CD4-positive, alpha-beta T cell (primary cell): ENCODE results near the gene XYLT1. TPM values are rescaled to one million over a fixed set of nuclear protein-coding genes. Genes with fewer than 3 reads are reported as not detected.

Experiments used
- ATAC-seq: fragments of 200-7000 bp; cut with Tn5 transposase; one replicate; pipeline ENCODE4 v1.10.0; 2022; ENCODE audit warnings: mild to moderate bottlenecking; ENCODE audit not compliant: poor library complexity
- CTCF ChIA-PET: fragments of 350-600 bp; sonication (Branson Sonifier 250); formaldehyde crosslinking; loops from one replicate; lab custom pipeline; 2021; ENCODE audit warnings: antibody characterized with exemption, inconsistent platforms; lab: Charles Lee
- POLR2A ChIA-PET: fragments of 350-600 bp; sonication (Branson Sonifier 250); formaldehyde crosslinking; loops from one replicate; lab custom pipeline; 2021; ENCODE audit warnings: antibody characterized with exemption, inconsistent platforms; lab: Charles Lee
- DNase-seq, 14 experiments: peaks; one replicate each; pipeline ENCODE4 v3.0.0-alpha.2; 2013 to 2020; ENCODE audit warnings: mixed read lengths in 2 of 14
- H3K27ac ChIP-seq, 2 donors: one replicate each; pipeline versions ENCODE4 v1.5.1 to v1.7.0; 2013; ENCODE audit warnings: low read length in 2 of 2, low read depth in 1 of 2, mild to moderate bottlenecking in 1 of 2
- H3K27me3 ChIP-seq, 2 experiments: 1 replicate in 1 of 2; 2 replicates in 1 of 2; pipeline versions ENCODE4 v1.6.1 to v1.7.0; 2013; ENCODE audit warnings: low read length in 2 of 2, control low read depth in 1 of 2, mild to moderate bottlenecking in 1 of 2, moderate library complexity in 1 of 2; ENCODE audit not compliant: insufficient read depth in 2 of 2, control insufficient read depth in 1 of 2
- H3K36me3 ChIP-seq: one replicate; pipeline ENCODE4 v1.6.1; 2013; ENCODE audit warnings: low read length, control low read depth; ENCODE audit not compliant: insufficient read depth
- H3K4me1 ChIP-seq: one replicate; pipeline ENCODE4 v1.6.1; 2013; ENCODE audit warnings: low read length, control low read depth; ENCODE audit not compliant: insufficient read depth
- H3K4me3 ChIP-seq: one replicate; pipeline ENCODE4 v1.5.1; 2013; ENCODE audit warnings: mild to moderate bottlenecking, low read length, moderate library complexity
- H3K9me3 ChIP-seq, 2 experiments: 1 replicate in 1 of 2; 2 replicates in 1 of 2; pipeline versions ENCODE4 v1.6.1 to v1.7.0; 2013; ENCODE audit warnings: low read length in 2 of 2, mild to moderate bottlenecking in 2 of 2, control low read depth in 1 of 2, moderate library complexity in 1 of 2; ENCODE audit not compliant: control insufficient read depth in 1 of 2, insufficient read depth in 1 of 2
- H3K27ac Mint-ChIP-seq: one replicate; pipeline ENCODE4 v1.8.0; 2020; ENCODE audit warnings: mixed read lengths
- H3K27me3 Mint-ChIP-seq: one replicate; pipeline ENCODE4 v1.8.0; 2021; ENCODE audit warnings: mixed read lengths
- H3K36me3 Mint-ChIP-seq: one replicate; pipeline ENCODE4 v1.8.0; 2021; ENCODE audit warnings: low read depth, mixed read lengths
- H3K4me1 Mint-ChIP-seq: one replicate; pipeline ENCODE4 v1.8.0; 2021; ENCODE audit warnings: low read depth, mixed read lengths
- H3K4me3 Mint-ChIP-seq: one replicate; pipeline ENCODE4 v1.8.0; 2020; ENCODE audit warnings: mild to moderate bottlenecking, mixed read lengths
- H3K9me3 Mint-ChIP-seq: one replicate; pipeline ENCODE4 v1.8.0; 2020; ENCODE audit warnings: mixed read lengths
- CTCF ChIP-seq: fragments of 200-600 bp; IDR thresholded peaks from one replicate; pipeline ENCODE4 v1.8.0; 2022; ENCODE audit warnings: antibody characterized with exemption, mild to moderate bottlenecking
- intact Hi-C, 2 experiments: fragments of 100-400 bp; cut with DNase I in 1 of 2; cut with micrococcal nuclease in 1 of 2; formaldehyde crosslinking; loops; one replicate each; pipeline versions ENCODE4 v1.15.1 to v1.9.0; 2023 to 2025; cut with DNase I, micrococcal nuclease
- total RNA-seq, 174 experiments: library from RNA in 2 of 174; stranded (reverse) in 2 of 174; gene quantifications; one replicate each; pipeline ENCODE4 v1.2.3 and lab custom pipeline; 2021 to 2026

Gene XYLT1
- total RNA-seq, 2 experiments from 2014 or later: 26.0 to 27.1 TPM

GRCh38 chr16:17380613-17381012 lies 90.1 kb downstream of the XYLT1 start:
- Mint-ChIP-seq H3K27me3 (no peaks in the 10 kb centered on the region), H3K9me3 (no peaks in the 10 kb centered on the region), H3K27ac (peak overlapping the region; percentile 22), H3K36me3 (no peaks in the 10 kb centered on the region), H3K4me3 (no peak overlapping the region), H3K4me1 (peaks cover 84% of the 10 kb centered on the region)
- peaks cover 54% of the 10 kb centered on the region for H3K4me1 ChIP-seq
- intact Hi-C loops: loop anchor here in 1 of 2 experiments (5.0 kb wide), 1 partner anchor 88 kb away; no protein-coding TSS in a partner anchor
- no peak for ATAC-seq
- no peaks in the 10 kb centered on the region for H3K27me3 ChIP-seq
- POLR2A ChIA-PET: interaction anchor here (1.0 to 1.4 kb wide), 2 partner anchors 11 to 15 kb away, joined by 3 to 5 read pairs; no protein-coding TSS in a partner anchor
- no peaks in the 10 kb centered on the region for H3K36me3 ChIP-seq
- no peak overlapping the region for H3K4me3 ChIP-seq
- CTCF ChIA-PET: interaction anchor here (0.7 kb wide), 1 partner anchor 92 kb away, joined by 3 read pairs; no protein-coding TSS in a partner anchor
- no peak overlapping the region for H3K27ac ChIP-seq
- no peak for TF ChIP-seq CTCF
- DNase-seq: peak in 2 of 14 experiments; percentile 62 to 69
- no peaks in the 10 kb centered on the region for H3K9me3 ChIP-seq

- H3K36me3 Mint-ChIP-seq: no peaks in the 10 kb centered on the region
- H3K4me3 Mint-ChIP-seq: no peak overlapping the region
- peaks cover 85% of the 10 kb centered on the region for H3K4me1 Mint-ChIP-seq
- Histone ChIP-seq H3K4me1 (peaks cover 62% of the 10 kb centered on the region), H3K4me3 (no peak overlapping the region), H3K27me3 (no peaks in the 10 kb centered on the region), H3K9me3 (no peaks in the 10 kb centered on the region), H3K36me3 (no peaks in the 10 kb centered on the region), H3K27ac (no peak overlapping the region)
- no peak for TF ChIP-seq CTCF
- DNase-seq: no peak
- H3K9me3 Mint-ChIP-seq: no peaks in the 10 kb centered on the region
- intact Hi-C loops: loop anchor here in 1 of 2 experiments (5.0 to 10.0 kb wide), 2 partner anchors 364 to 522 kb away; no protein-coding TSS in a partner anchor
- CTCF ChIA-PET: no interaction called here
- no peaks in the 10 kb centered on the region for H3K27me3 Mint-ChIP-seq
- no peak for ATAC-seq
- H3K27ac Mint-ChIP-seq: peak overlapping the region; percentile 12
- POLR2A ChIA-PET: no interaction called here
These were observed 91.6 kb downstream of the XYLT1 start for GRCh38 chr16:17379121-17379571.

- ChIA-PET POLR2A (interaction anchor here (0.6 to 1.4 kb wide), 2 partner anchors 13 to 143 kb away, joined by 3 to 4 read pairs; no protein-coding TSS in a partner anchor), CTCF (no interaction called here)
- H3K9me3 Mint-ChIP-seq: no peaks in the 10 kb centered on the region
- no peak for ATAC-seq
- H3K4me1 Mint-ChIP-seq: peaks cover 82% of the 10 kb centered on the region
- Histone ChIP-seq H3K27ac (peak overlapping the region in 1 of 2 donors; percentile 10), H3K9me3 (no peaks in the 10 kb centered on the region), H3K36me3 (no peaks in the 10 kb centered on the region), H3K27me3 (no peaks in the 10 kb centered on the region), H3K4me1 (peaks cover 57% of the 10 kb centered on the region), H3K4me3 (no peak overlapping the region)
- no peaks in the 10 kb centered on the region for H3K27me3 Mint-ChIP-seq
- peak in 2 of 14 experiments; percentile 51 to 62 for DNase-seq
- no peak for TF ChIP-seq CTCF
- intact Hi-C loops: loop anchor here in 1 of 2 experiments (5.0 to 10.0 kb wide), 2 partner anchors 363 to 520 kb away; no protein-coding TSS in a partner anchor
- peak overlapping the region; percentile 46 for H3K4me3 Mint-ChIP-seq
- H3K36me3 Mint-ChIP-seq: no peaks in the 10 kb centered on the region
- peak overlapping the region; percentile 66 for H3K27ac Mint-ChIP-seq
These were observed 93.1 kb downstream of the XYLT1 start for GRCh38 chr16:17377360-17378324.
